Measurements from ENCODE around the gene LAG3.
"Not testable (repeated sequence)": the region's sequence is repeated elsewhere in the genome, so short reads cannot be mapped to it uniquely, and the experiment has no call there.

LAG3 gene

GRCh38 chr12:6772331-6772695 is at the start of gene LAG3:
LAG3 (plus strand) TSS chr12:6772520; CDS start chr12:6772853, 333 bp downstream.
- DNase-seq (ENCODE audit: low read depth in 2 of 2), result peak in 1 of 2 donors; percentile 34

GRCh38 chr12:6722863-6723262 is 49.5 kb upstream of the LAG3 start:
- no peak for DNase-seq (ENCODE audit: low read depth in 2 of 2)

GRCh38 chr12:6723607-6724408 is 48.5 kb upstream of the LAG3 start, which contains the start of gene COPS7A:
COPS7A (plus strand) TSS chr12:6724046; CDS start chr12:6724657, 611 bp downstream.
- DNase-seq (ENCODE audit: low read depth in 2 of 2), result peak; percentile 89

- DNase-seq (ENCODE audit: low read depth in 2 of 2), result no peak
Measured at GRCh38 chr12:6724409-6724797, 47.9 kb upstream of the LAG3 start.

GRCh38 chr12:6725350-6725749 is 47.0 kb upstream of the LAG3 start:
- DNase-seq (ENCODE audit: low read depth in 2 of 2), result no peak

GRCh38 chr12:6729186-6729585 is 43.1 kb upstream of the LAG3 start:
- no peak for DNase-seq (ENCODE audit: low read depth in 2 of 2)

- no peak for DNase-seq (ENCODE audit: low read depth in 2 of 2)
Measured at GRCh38 chr12:6730169-6730568, 42.2 kb upstream of the LAG3 start.

- DNase-seq (ENCODE audit: low read depth in 2 of 2), result no peak
Measured at GRCh38 chr12:6734506-6735387, 37.6 kb upstream of the LAG3 start.

- DNase-seq (ENCODE audit: low read depth in 2 of 2), result no peak
Measured at GRCh38 chr12:6735448-6736191, 36.7 kb upstream of the LAG3 start.

GRCh38 chr12:6736754-6737153 is 35.6 kb upstream of the LAG3 start:
- DNase-seq (ENCODE audit: low read depth in 2 of 2), result no peak

DNA sequence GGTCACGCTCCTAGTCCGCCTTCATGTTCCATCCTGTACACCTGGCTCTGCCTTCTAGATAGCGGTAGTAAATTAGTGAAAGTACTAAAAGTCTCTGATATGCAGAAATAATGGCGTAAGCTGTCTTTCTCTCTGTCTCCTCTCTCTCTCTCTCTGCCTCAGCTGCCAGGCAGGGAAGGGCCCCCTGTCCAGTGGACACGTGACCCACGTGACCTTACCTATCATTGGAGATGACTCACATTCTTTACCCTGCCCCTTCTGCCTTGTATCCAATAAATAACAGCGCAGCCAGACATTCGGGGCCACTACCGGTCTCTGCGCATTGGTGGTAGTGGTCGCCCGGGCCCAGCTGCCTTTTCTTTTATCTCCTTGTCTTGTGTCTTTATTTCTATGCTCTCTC is 30.2 kb upstream of the LAG3 start:
- not testable (repeated sequence) for DNase-seq (ENCODE audit: low read depth in 2 of 2)

DNA sequence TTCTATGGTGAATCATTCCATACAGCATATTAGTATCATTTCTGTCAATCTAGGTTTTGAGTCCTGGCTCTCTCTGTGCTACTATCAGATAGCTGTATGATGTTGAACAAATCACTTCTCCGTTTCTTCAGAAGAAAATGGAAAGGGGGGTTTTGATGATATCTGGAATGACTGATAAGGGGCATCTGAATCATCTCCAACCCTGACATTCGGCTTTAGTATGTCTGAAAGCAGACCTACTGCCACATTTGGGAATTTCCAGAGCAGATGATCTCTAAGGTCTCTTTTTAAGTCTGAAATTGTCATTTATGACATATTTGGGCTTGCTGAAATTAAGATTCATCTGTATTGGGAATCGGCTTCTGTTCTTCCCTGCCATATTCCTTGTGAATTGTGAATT is 29.5 kb upstream of the LAG3 start:
- no peak for DNase-seq (ENCODE audit: low read depth in 2 of 2)

GRCh38 chr12:6743300-6743699 is 29.0 kb upstream of the LAG3 start:
- not testable (repeated sequence) for DNase-seq (ENCODE audit: low read depth in 2 of 2)

DNA sequence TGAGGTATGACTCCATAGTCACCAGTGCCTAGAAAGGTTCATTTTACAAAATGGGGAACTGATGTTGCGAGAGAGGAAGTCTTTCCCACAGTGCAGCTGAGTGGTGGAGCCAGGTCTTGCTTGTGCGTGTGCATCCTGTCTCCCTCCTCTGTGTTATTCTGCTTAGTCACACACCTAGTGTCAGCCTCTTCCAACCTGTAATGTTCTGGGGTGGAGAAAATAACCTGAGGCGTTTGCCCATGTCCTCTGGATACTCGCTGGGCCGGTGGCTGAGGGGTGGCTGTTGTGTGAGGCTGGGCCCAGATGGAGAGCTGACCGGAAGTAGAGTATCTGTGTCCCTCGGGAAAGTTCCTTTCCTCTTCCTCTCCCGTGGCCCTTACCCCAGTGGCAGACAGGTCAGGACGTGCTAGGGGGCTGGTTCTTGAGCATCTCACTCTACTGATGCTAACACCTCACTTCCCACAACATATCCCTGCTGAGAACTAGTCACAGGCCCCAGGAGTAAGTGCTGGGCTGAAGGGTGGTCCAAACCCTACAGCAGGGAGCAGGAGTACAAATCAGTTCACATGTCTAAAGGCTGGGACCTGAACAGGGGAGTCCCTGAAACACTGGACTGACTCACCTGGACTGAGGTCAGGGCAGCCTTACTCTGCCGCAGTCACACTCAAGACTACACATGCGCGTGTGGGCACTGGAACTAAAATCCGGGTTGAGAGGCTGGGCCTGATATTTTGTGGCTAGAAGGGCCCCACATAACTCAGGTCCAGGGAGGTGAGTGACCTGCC is 26.4 kb upstream of the LAG3 start:
- DNase-seq (ENCODE audit: low read depth in 2 of 2), result no peak

GRCh38 chr12:6747216-6747615 is 25.1 kb upstream of the LAG3 start:
- no peak for DNase-seq (ENCODE audit: low read depth in 2 of 2)

DNA sequence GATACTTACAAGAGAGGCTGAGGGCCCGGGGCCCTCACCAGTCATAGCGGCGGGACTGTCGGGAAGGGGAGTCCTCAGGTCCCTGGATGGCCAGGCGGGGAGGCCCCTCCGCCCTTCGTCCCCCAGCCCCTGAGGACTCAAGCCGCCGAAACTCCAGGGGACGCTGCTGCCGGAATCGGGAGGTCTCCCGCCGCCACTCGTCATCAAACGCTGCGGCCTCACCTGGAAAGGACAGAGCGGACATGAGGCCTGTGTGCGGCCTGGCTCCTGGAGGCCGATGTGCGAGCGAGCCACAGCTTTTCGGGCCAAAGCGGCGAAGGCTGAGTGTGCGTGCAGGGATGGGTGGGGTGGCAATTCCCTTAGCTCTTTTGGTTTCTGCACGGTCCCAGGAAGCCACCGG is 23.6 kb upstream of the LAG3 start:
- no peak for DNase-seq (ENCODE audit: low read depth in 2 of 2)

DNA sequence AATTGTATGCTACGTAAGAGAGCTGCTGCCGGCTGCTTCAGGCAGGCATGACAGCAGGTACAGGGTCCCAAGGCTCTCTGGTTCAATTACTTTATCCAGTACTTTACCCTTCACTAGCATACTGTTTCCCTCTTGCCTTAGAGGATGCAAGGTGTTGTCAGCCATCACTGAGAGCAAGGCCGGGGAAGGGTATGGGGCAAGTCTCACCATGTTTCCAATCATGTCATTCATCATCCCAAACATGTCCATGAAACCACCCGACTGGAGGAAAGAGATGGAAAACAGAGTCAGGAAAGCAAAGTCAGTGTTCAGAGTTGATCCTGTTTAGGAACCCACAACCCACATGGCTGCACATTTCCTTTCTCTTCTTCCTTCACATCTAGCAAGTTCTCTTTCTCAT is 21.8 kb upstream of the LAG3 start:
- DNase-seq (ENCODE audit: low read depth in 2 of 2), result no peak

DNA sequence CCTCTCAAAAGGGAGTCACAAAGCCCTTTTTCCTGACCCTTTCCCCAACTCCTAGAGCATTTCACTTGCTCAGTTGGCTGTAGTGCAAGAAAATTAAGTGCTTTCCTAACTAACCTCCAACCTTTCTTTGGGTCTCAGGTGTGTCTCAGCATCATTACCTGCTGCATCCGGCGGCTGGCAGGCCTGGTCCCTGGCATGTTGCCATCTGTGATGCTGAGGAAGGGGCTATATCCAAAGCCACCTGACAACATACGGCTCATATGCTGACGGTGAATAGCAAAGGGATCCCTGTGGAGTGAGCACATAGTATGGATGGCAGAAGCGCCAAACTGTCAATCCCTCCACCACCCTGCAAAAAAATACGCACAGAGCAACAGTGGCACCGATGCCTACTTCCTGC is 20.6 kb upstream of the LAG3 start:
- no peak for DNase-seq (ENCODE audit: low read depth in 2 of 2)

GRCh38 chr12:6752167-6752920 is 20.0 kb upstream of the LAG3 start:
- no peak for DNase-seq (ENCODE audit: low read depth in 2 of 2)

DNA sequence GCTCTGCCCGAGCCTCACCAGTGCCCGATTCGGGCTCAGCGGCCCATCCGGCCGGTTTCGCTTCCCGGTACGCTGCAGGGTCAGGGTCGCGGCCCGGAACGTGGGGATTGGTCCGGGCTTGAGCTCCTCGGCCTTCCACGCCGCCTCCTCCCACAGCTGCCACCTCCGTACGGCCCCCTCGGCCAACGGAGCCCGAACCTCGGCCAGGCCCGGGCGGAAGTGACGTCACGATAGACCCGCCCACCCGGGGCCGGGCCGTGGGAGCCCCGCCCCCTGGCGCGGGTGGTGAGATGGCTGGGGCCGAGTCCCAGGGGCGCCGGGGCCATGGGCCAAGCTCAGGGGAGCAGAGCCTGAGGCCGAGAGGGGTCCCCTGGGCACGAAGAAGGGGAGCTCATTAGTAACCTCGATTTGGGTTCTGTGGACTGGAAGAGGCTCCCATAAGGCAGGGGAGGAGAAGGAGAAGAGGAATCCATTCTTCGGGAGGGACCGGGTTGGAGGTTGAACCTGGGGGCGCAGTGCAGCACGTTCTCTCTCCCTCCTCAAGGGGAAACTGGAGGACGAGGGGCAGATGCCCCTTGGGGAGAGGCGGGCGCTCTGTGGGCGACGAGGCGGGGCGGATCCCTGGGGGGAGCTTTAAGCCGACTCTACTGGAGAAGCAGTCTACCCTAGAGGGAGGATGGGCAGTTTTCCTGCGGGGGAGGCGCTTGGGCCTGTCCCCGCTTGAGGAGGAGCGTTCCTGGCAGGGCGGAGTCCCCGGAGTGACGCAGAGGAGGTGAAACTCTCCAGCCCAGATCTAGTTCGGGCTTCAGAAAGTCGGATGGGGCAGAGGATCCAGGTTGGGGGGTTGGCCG is 19.2 kb upstream of the LAG3 start, which contains the start of gene MLF2:
TSS of gene MLF2 (minus strand) at position 221 of the 851 bp plus-strand sequence. CDS start 807 bp downstream, outside the sequence.
- peak; percentile 90 to 96 for DNase-seq (ENCODE audit: low read depth in 2 of 2)
